BLaER1 (cell line): ENCODE data around the gene GOLGA7B.

Experiments
- H3K27ac ChIP-seq: shearing (Covaris generic); formaldehyde crosslinking; 2 replicates; pipeline ENCODE4 v1.8.1; 2022
- H3K27me3 ChIP-seq: shearing (Covaris generic); formaldehyde crosslinking; 2 replicates; pipeline ENCODE4 v1.8.1; 2022
- H3K36me3 ChIP-seq: shearing (Covaris generic); formaldehyde crosslinking; 2 replicates; pipeline ENCODE4 v1.8.1; 2022
- H3K4me1 ChIP-seq: shearing (Covaris generic); formaldehyde crosslinking; 2 replicates; pipeline ENCODE4 v1.8.1; 2022
- H3K4me2 ChIP-seq: shearing (Covaris generic); formaldehyde crosslinking; 2 replicates; pipeline ENCODE4 v1.8.1; 2022
- H3K4me3 ChIP-seq: shearing (Covaris generic); formaldehyde crosslinking; 2 replicates; pipeline ENCODE4 v1.8.1; 2022
- H3K9ac ChIP-seq: shearing (Covaris generic); formaldehyde crosslinking; 2 replicates; pipeline ENCODE4 v1.8.1; 2022
- H3K9me3 ChIP-seq: shearing (Covaris generic); formaldehyde crosslinking; 2 replicates; pipeline ENCODE4 v1.8.1; 2022
- H4K20me1 ChIP-seq: shearing (Covaris generic); formaldehyde crosslinking; 2 replicates; pipeline ENCODE4 v1.8.1; 2022
- Cebpa-rat ChIP-seq: shearing (Covaris generic); IDR thresholded peaks from 2 replicates; pipeline ENCODE4 v1.8.1; 2022

The GOLGA7B gene

DNA sequence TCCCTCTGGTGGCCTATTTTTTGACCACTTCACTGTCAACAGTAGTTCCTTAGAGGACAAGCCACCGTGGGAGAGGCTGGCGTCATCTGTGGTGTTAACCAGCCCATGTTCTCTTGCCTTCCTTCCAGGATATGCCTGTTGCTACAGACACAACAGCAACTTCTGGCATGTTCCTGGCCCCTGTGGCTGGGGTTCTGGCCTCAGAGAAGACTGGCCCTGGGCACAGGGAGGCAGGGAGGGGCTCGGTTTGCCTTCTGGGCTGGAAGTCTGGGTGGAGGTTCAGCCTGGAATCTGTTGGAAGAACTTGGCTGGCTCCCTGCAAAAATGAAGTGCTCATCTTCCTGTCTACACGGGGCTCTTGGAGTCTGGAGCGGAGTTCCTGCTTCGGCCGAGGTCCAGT, 25.7 kb downstream of the GOLGA7B start:
- Histone ChIP-seq H3K9me3 (no peaks in the 10 kb centered on the region), H3K4me2 (no peak overlapping the region), H3K27me3 (no peaks in the 10 kb centered on the region), H3K4me3 (no peak overlapping the region), H3K4me1 (no peaks in the 10 kb centered on the region), H3K36me3 (no peaks in the 10 kb centered on the region), H3K9ac (no peak overlapping the region), H4K20me1 (no peaks in the 10 kb centered on the region), H3K27ac (no peak overlapping the region)
- TF ChIP-seq Cebpa-rat = no peak

DNA sequence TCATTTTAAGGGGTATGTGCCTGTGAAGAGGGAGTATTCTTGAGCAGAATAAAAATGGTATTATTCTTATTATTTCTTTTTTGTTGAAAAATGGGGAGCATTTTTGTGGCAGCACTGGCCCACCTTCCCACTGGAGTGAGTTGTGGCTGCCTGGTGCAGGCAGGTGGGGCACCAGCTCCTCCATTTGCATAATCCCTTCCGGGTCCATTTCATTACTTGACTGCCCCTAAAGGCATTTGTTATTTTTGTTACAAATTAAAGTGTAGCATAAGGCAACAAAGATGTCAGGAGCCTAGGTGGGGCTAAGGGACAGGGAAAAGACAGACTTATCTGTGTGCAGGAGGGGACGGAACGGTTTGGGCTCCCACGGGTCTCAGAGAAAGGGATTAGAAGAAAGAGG, 26.8 kb downstream of the GOLGA7B start:
- Histone ChIP-seq H3K27me3 (no peaks in the 10 kb centered on the region), H3K27ac (no peak overlapping the region), H4K20me1 (no peaks in the 10 kb centered on the region), H3K4me3 (no peak overlapping the region), H3K9me3 (no peaks in the 10 kb centered on the region), H3K36me3 (no peaks in the 10 kb centered on the region), H3K9ac (no peak overlapping the region), H3K4me2 (no peak overlapping the region), H3K4me1 (no peaks in the 10 kb centered on the region)
- no peak for TF ChIP-seq Cebpa-rat

DNA sequence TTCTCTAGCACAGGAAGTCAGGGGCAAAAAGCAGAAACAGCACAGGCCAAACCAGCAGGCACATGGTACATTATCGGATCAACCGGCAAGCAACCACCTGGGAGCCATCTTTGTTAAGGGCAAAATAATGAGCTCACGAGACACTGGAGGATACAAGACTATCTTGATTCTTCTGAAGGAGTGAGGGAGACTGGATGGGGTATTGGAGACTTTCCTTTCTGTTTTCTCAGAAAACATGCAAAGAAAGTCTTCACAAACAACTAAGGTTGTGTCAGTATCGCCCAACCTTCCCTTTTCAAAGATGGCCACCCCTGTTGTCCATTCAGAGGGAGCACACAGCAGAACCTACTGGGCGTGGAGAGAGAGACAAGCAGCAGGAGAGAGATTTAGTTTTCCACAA, 29.6 kb downstream of the GOLGA7B start:
- TF ChIP-seq Cebpa-rat = no peak
- Histone ChIP-seq H3K9ac (no peak overlapping the region), H4K20me1 (no peaks in the 10 kb centered on the region), H3K27ac (no peak overlapping the region), H3K4me3 (no peak overlapping the region), H3K36me3 (no peaks in the 10 kb centered on the region), H3K4me1 (no peaks in the 10 kb centered on the region), H3K9me3 (no peaks in the 10 kb centered on the region), H3K4me2 (no peak overlapping the region), H3K27me3 (no peaks in the 10 kb centered on the region)

DNA sequence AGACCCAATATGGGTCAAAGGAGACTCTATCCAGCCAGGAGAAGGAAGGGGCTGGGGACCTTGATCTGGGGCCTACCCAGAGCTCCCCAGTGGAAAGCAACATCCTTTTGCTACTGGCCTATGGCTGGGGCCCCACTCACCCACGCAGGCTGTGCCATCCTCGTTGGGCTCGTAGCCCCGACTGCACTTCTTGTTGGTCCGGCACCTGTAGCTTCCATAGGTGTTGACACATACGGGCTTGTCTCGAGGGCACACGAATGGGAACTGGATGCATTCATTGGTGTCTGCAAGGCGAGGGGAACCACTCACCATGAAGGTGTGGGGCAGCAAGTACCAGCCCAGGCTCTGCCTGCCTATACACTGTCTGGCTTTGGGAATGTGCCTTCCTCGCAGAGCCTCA, 30.5 kb downstream of the GOLGA7B start:
- H3K9ac ChIP-seq = no peak overlapping the region
- H3K27me3 ChIP-seq = no peaks in the 10 kb centered on the region
- no peaks in the 10 kb centered on the region for H4K20me1 ChIP-seq
- no peak overlapping the region for H3K4me2 ChIP-seq
- H3K36me3 ChIP-seq = no peaks in the 10 kb centered on the region
- H3K27ac ChIP-seq = no peak overlapping the region
- no peak for TF ChIP-seq Cebpa-rat
- no peaks in the 10 kb centered on the region for H3K4me1 ChIP-seq
- no peaks in the 10 kb centered on the region for H3K9me3 ChIP-seq
- H3K4me3 ChIP-seq = no peak overlapping the region

DNA sequence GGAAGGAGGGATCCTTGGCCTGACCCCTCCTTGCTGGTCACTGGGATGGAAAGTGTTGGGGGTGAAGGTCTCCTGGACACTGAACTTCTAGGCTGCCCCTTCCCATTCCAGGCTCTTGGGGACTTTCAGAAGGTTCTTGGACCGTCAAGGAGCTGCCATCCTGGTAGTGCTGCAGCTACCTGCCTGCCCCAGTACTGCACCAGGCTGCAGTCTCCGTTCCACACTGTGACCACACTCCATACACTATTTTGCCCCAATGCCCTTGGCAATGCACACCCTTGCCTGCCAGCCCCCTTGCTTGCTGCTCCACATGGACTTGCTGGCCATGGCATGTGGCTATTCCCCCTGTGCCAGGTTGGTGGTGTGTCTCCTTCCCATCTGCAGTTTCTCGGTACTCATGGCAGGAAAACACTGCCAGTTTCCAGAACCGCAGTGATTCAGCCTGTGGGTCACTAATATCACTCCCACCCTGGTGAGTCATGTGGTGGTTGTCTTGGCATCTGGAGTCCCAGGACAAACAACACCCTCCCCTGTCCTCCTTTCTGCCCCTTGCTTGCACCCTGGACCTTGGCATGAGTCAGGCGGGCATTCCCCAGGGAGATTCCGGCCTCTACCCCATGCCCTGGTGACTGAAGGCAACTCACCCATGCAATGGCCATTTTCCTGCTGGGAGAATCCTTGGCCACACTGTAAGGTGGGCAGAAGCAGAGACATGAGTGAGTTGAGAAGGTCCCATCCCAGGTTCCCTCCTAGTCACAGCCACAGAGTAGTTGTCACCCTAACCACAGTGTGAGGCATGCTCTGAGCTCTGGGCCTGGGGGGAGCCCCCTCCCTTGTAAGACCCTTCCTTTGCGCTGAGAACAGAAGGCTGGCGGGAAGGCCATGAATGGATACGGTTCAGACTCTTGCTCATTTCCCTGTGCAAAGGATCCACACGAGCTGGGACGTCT, 32.8 kb downstream of the GOLGA7B start:
- Histone ChIP-seq H3K27me3 (no peaks in the 10 kb centered on the region), H3K9me3 (no peaks in the 10 kb centered on the region), H3K4me2 (no peak overlapping the region), H3K9ac (no peak overlapping the region), H3K4me3 (no peak overlapping the region), H3K27ac (no peak overlapping the region), H3K4me1 (peaks cover 7% of the 10 kb centered on the region), H4K20me1 (no peaks in the 10 kb centered on the region), H3K36me3 (no peaks in the 10 kb centered on the region)
- TF ChIP-seq Cebpa-rat = no peak

DNA sequence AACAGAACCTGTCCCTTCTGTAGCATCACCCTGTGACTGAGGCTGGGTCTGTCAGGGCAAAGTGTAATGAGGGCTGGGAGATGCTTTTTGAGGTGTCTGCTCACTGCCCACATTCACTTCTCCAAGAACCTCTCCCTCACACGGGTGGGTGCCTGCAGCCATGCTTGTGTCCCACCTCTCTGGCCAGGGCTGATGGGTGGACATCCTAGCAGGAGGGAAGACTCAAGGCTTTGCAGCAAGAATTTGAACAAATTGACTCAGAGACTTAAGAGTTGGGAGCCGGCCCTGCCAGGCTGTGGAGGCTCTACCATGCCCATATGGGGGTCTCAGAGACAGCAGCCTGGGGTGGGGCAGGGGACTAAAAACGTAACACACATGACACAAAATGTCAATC, 33.4 kb downstream of the GOLGA7B start:
- H3K9ac ChIP-seq = no peak overlapping the region
- H3K4me2 ChIP-seq = no peak overlapping the region
- TF ChIP-seq Cebpa-rat = no peak

DNA sequence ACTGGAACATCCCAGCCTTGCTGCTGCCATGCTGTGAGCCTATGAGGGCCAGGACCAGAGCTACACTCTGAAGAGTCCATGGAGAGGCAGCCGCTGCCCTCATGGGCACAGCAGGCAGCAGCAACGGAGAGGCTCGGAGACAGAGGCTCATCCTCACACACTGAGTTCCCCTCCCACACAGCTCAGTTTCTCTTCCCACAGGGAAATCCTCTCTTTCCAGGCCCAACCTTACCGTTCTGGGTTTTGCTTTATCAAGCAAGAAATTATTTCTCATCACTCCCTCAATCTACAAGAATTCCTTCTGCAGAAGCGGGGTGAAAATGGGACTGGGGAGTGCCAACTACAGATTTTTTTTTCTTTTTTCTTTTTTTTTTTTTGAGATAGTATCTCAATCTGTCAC, 36.6 kb downstream of the GOLGA7B start:
- TF ChIP-seq Cebpa-rat = no peak
- H3K36me3 ChIP-seq = no peaks in the 10 kb centered on the region
- no peak overlapping the region for H3K9ac ChIP-seq
- H3K4me1 ChIP-seq = peaks cover 11% of the 10 kb centered on the region
- no peaks in the 10 kb centered on the region for H3K9me3 ChIP-seq
- H4K20me1 ChIP-seq = no peaks in the 10 kb centered on the region
- H3K27me3 ChIP-seq = no peaks in the 10 kb centered on the region
- H3K27ac ChIP-seq = no peak overlapping the region
- H3K4me3 ChIP-seq = no peak overlapping the region
- H3K4me2 ChIP-seq = peak overlapping the region; percentile 40

More for the DNA sequence above, 33.4 kb downstream of the GOLGA7B start:
- H3K4me3 ChIP-seq = no peak overlapping the region
- no peak overlapping the region for H3K27ac ChIP-seq
- H3K4me1 ChIP-seq = peaks cover 7% of the 10 kb centered on the region
- no peaks in the 10 kb centered on the region for H3K27me3 ChIP-seq
- H3K9me3 ChIP-seq = no peaks in the 10 kb centered on the region
- H3K36me3 ChIP-seq = no peaks in the 10 kb centered on the region
- no peaks in the 10 kb centered on the region for H4K20me1 ChIP-seq

DNA sequence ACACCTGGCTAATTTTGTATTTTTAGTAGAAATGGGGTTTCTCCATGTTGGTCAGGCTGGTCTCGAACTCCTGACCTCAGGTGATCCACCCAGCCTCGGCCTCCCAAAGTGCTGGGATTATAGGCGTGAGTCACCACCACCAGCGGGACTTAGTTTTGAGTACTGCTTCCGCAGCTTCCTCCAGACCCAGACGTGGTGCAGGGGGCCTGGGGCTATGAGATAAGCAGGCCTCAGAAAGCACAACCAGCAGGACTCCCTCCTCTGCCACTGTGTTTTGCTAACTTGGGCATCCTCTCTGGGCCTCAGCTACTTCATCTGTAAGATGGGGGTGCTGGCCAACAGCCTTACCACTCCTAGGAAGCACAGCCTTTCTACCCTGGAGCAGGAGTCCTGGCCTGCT, 37.8 kb downstream of the GOLGA7B start:
- Histone ChIP-seq H3K4me2 (no peak overlapping the region), H3K9me3 (no peaks in the 10 kb centered on the region), H3K27ac (no peak overlapping the region), H3K36me3 (no peaks in the 10 kb centered on the region), H3K9ac (no peak overlapping the region), H3K4me3 (no peak overlapping the region), H4K20me1 (no peaks in the 10 kb centered on the region), H3K4me1 (peaks cover 11% of the 10 kb centered on the region), H3K27me3 (no peaks in the 10 kb centered on the region)
- TF ChIP-seq Cebpa-rat = no peak

DNA sequence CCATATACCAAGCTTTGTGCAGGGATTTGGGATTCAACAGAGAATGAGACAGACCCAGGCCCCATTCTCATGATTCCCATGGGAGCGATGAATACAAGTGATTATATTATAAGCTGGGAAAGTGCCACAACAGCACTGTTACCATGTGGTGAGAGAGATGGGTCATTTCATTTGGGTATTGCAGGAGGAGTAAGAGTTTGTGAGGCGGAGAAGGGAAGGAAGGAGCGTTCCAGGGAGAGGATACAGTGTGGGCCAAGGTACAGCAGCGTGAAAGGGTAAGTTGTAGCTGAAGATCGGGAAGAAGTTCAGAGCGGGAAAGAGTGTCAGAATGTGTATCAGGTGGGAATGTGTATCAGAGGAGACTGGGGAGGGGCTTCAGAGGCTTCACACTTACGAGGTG, 38.5 kb downstream of the GOLGA7B start:
- H3K9me3 ChIP-seq = no peaks in the 10 kb centered on the region
- no peak overlapping the region for H3K4me2 ChIP-seq
- H3K9ac ChIP-seq = no peak overlapping the region
- peaks cover 11% of the 10 kb centered on the region for H3K4me1 ChIP-seq
- no peak overlapping the region for H3K27ac ChIP-seq
- no peak for TF ChIP-seq Cebpa-rat
- no peaks in the 10 kb centered on the region for H4K20me1 ChIP-seq
- H3K4me3 ChIP-seq = no peak overlapping the region
- no peaks in the 10 kb centered on the region for H3K36me3 ChIP-seq
- H3K27me3 ChIP-seq = no peaks in the 10 kb centered on the region

DNA sequence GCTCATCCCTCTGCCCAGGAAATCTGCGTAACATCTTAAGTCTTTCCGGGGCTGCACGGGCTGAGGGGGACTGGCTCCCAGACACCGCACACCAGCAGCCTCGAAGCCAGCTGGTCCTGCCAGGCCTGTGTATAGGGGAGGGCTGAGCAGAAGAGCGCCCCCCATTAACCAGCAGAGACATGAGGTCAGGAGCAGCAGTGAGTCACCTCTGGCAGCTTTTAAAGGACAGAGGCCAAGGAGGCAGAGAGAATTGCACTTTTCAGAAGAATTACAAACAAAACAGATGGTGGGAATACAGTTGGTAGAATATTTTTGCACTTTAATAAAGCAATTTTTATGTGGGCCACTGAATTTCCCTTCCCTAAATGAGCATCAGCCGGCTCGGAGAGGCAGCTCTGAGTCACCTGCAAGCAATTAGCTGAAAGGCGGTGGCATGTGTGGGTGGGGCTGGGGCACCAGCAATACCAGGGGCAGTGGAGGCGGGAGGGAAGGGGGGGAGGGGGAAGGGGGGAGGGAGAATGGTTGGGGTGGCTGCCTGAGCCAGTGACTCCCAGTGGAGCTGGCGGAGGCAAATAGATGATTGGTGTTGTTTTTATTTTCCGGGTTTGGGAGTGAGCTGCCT, 39.1 kb downstream of the GOLGA7B start:
- Histone ChIP-seq H3K4me3 (no peak overlapping the region), H3K4me2 (no peak overlapping the region), H3K36me3 (no peaks in the 10 kb centered on the region), H3K27ac (no peak overlapping the region), H3K9me3 (no peaks in the 10 kb centered on the region), H3K9ac (no peak overlapping the region), H4K20me1 (no peaks in the 10 kb centered on the region), H3K4me1 (peaks cover 11% of the 10 kb centered on the region), H3K27me3 (no peaks in the 10 kb centered on the region)
- no peak for TF ChIP-seq Cebpa-rat
